K562 (cell line): Measurements from ENCODE around the gene LGI4. TPM values are rescaled to one million over a fixed set of nuclear protein-coding genes. Genes with fewer than 3 reads are reported as not detected.

Source experiments
- CTCF ChIP-seq, 3 experiments: IDR thresholded peaks in 2 of 3; conservative IDR thresholded peaks in 1 of 3; 2 replicates each; pipeline ENCODE4 v1.5.1; 2011 to 2012; ENCODE audit warnings: low read length in 3 of 3, mild to moderate bottlenecking in 3 of 3, control low read depth in 2 of 3, improper control_type of control experiment in 1 of 3, inconsistent platforms in 1 of 3, low read depth in 1 of 3, mixed read lengths in 1 of 3, moderate library complexity in 1 of 3; ENCODE audit not compliant: insufficient read depth in 2 of 3
- GTF2F1 ChIP-seq: IDR thresholded peaks from 2 replicates; pipeline ENCODE4 v1.6.1; 2011; ENCODE audit warnings: low read depth, low read length, improper control_type of control experiment
- HMBOX1 ChIP-seq: sonication (generic); IDR thresholded peaks from 2 replicates; pipeline ENCODE4 v1.6.1; 2016
- MAX ChIP-seq: sonication (generic); formaldehyde crosslinking; IDR thresholded peaks from 2 replicates; pipeline ENCODE4 v1.9.0; 2022; ENCODE audit warnings: mild to moderate bottlenecking, missing genetic modification reagents
- MEF2D ChIP-seq: conservative IDR thresholded peaks from 2 replicates; pipeline ENCODE4 v1.6.1; 2016; ENCODE audit warnings: low read depth, missing genetic modification characterization, missing compliant biosample characterization
- POLR2H ChIP-seq: IDR thresholded peaks from 2 replicates; pipeline ENCODE4 v1.6.1; 2016; ENCODE audit warnings: missing genetic modification characterization, low read depth, mild to moderate bottlenecking, control low read depth, missing compliant biosample characterization, moderate library complexity
- RBM22 ChIP-seq: fragments of 200-400 bp; formaldehyde crosslinking; IDR thresholded peaks from 2 replicates; pipeline ENCODE4 v1.6.1; 2018; ENCODE audit warnings: low read length, low read depth; ENCODE audit not compliant: poor library complexity, severe bottlenecking
- SIN3B ChIP-seq: fragments of 450-650 bp; IDR thresholded peaks from 2 replicates; pipeline ENCODE4 v1.6.1; 2017; ENCODE audit warnings: low read depth, mild to moderate bottlenecking, moderate library complexity
- ZBTB40 ChIP-seq, 2 experiments: fragments of 450-650 bp in 1 of 2; sonication (generic) in 1 of 2; formaldehyde crosslinking in 1 of 2; IDR thresholded peaks; 2 replicates each; pipeline versions ENCODE4 v1.7.1 to v1.9.0; 2016 to 2022; ENCODE audit warnings: inconsistent platforms in 1 of 2, mild to moderate bottlenecking in 1 of 2, missing genetic modification reagents in 1 of 2
- ZNF174 ChIP-seq: fragments of 250-450 bp; sonication (Bioruptor Pico); IDR thresholded peaks from 2 replicates; pipeline ENCODE4 v1.4.0; 2020; ENCODE audit warnings: mild to moderate bottlenecking
- polyA plus RNA-seq, 8 experiments: library from polyadenylated mRNA; depleted of rRNA in 4 of 8; stranded (reverse) in 5 of 8; unstranded in 3 of 8; fragments of >200 nt; fragmentation: Nextera tagmentation in 2 of 8; fragmentation: Illumina TruSeq in 1 of 8; extraction: Ambion mirVana in 2 of 8; extraction: Trizol in 1 of 8; gene quantifications; 2 replicates each; pipeline versions ENCODE4 v1.2.1 to v1.2.3, GENCODE V29; 2011 to 2014; ENCODE audit warnings: inconsistent platforms in 1 of 8, missing spikeins in 1 of 8
- total RNA-seq, 7 experiments: library from RNA; depleted of rRNA in 6 of 7; stranded (reverse); fragments of >200 nt in 6 of 7; fragmentation: Illumina TruSeq in 2 of 7; extraction: Trizol in 2 of 7; gene quantifications; 2 replicates each; pipeline versions ENCODE4 v1.2.1 to v1.2.3, GENCODE V29; 2011 to 2021; ENCODE audit warnings: low replicate concordance in 1 of 7

The LGI4 gene
- total and polyA plus RNA-seq, 9 of the 15 experiments (the other 6 are each of a cell fraction or from before 2014, with no cell fraction given), result 0.14 to 0.30 (median 0.24) TPM; not detected in 4

GRCh38 chr19:35144259-35144599 is 9.4 kb upstream of the LGI4 start (continued):
- TF ChIP-seq ZBTB40 (IDR thresholded peaks at IDR 0.05) (no peak), ZBTB40 (CRISPR knock-in tag; IDR thresholded peaks at IDR 0.05) (no peak), MEF2D (tag) (no peak), ZNF174 (CRISPR knock-in tag) (no peak), SIN3B (no peak), GTF2F1 (no peak), CTCF (IDR thresholded peaks at IDR 0.05 in 2 of 3, conservative IDR thresholded peaks at IDR 0.05 in 1 of 3; ENCODE audit: insufficient read depth in 2 of 3, low read depth in 1 of 3, low read length in 3 of 3) (no peak), MAX (CRISPR knock-in tag) (no peak), POLR2H (tag) (no peak), RBM22 (no peak), HMBOX1 (no peak)
